ENCODE results near the gene STEAP4. TPM values are rescaled to one million over a fixed set of nuclear protein-coding genes. Genes with fewer than 3 reads are reported as not detected.

STEAP4 gene
- total and polyA plus RNA-seq, 2 of the 13 experiments (the other 11 are each of a cell fraction or from before 2014, with no cell fraction given) = not detected

DNA sequence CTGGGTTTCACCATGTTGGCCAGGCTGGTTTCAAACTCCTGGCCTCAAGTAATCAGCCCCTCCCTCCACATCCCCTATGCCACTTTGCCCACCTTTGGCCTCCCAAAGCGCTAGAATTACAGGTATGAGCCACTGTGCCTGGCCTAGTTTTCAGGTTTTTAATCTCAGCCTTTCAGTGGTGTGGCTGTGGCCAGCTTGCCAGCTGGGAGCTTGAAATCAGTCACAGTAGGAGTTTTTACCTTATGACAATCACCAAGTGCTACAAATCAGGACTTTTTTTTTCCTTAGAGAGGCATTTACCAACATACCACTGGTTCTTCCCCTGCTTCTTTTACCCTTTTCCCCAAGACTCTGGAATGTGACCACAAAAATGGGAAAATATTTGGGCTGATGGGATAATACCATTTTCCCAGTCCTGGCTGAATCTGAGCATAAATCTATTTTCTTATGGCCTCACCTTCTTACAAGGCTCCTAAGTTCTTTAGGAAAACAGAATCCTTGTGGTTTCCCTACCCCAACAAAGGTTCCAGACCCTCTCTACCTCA, 6.2 kb downstream of the STEAP4 start (continued):
- no peak for TF ChIP-seq SETDB1 (CRISPR knock-in tag; IDR thresholded peaks at IDR 0.05; ENCODE audit: borderline replicate concordance)
- TF ChIP-seq HIC2 (CRISPR knock-in tag; IDR thresholded peaks at IDR 0.05; ENCODE audit: low read depth) = no peak
- TF ChIP-seq NFKBIZ (CRISPR knock-in tag; IDR thresholded peaks at IDR 0.05) = no peak
- TF ChIP-seq, protein P1, sequence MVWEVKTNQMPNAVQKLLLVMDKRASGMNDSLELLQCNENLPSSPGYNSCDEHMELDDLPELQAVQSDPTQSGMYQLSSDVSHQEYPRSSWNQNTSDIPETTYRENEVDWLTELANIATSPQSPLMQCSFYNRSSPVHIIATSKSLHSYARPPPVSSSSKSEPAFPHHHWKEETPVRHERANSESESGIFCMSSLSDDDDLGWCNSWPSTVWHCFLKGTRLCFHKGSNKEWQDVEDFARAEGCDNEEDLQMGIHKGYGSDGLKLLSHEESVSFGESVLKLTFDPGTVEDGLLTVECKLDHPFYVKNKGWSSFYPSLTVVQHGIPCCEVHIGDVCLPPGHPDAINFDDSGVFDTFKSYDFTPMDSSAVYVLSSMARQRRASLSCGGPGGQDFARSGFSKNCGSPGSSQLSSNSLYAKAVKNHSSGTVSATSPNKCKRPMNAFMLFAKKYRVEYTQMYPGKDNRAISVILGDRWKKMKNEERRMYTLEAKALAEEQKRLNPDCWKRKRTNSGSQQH (CRISPR knock-in tag; IDR thresholded peaks at IDR 0.05; ENCODE audit: low read depth) = no peak
- no peak for TF ChIP-seq MXI1 (IDR thresholded peaks at IDR 0.05; ENCODE audit: borderline replicate concordance, low read depth, low read length)

GRCh38 chr7:88299126-88299525, 7.6 kb downstream of the STEAP4 start:
- TF ChIP-seq SOX13 (IDR thresholded peaks at IDR 0.05) (no peak), SOX13 (CRISPR knock-in tag; conservative IDR thresholded peaks at IDR 0.05 in 1 of 2, IDR thresholded peaks at IDR 0.05 in 1 of 2) (no peak), BCL6 (CRISPR knock-in tag; IDR thresholded peaks at IDR 0.05) (no peak), HIVEP1 (CRISPR knock-in tag; IDR thresholded peaks at IDR 0.05) (no peak), ZBTB3 (CRISPR knock-in tag; IDR thresholded peaks at IDR 0.05; ENCODE audit: borderline replicate concordance, low read depth) (no peak), ZMAT3 (CRISPR knock-in tag; conservative IDR thresholded peaks at IDR 0.05) (no peak)
- TF ChIP-seq, protein P2, sequence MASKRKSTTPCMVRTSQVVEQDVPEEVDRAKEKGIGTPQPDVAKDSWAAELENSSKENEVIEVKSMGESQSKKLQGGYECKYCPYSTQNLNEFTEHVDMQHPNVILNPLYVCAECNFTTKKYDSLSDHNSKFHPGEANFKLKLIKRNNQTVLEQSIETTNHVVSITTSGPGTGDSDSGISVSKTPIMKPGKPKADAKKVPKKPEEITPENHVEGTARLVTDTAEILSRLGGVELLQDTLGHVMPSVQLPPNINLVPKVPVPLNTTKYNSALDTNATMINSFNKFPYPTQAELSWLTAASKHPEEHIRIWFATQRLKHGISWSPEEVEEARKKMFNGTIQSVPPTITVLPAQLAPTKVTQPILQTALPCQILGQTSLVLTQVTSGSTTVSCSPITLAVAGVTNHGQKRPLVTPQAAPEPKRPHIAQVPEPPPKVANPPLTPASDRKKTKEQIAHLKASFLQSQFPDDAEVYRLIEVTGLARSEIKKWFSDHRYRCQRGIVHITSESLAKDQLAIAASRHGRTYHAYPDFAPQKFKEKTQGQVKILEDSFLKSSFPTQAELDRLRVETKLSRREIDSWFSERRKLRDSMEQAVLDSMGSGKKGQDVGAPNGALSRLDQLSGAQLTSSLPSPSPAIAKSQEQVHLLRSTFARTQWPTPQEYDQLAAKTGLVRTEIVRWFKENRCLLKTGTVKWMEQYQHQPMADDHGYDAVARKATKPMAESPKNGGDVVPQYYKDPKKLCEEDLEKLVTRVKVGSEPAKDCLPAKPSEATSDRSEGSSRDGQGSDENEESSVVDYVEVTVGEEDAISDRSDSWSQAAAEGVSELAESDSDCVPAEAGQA (IDR thresholded peaks at IDR 0.05; ENCODE audit: low read depth) = no peak
- TF ChIP-seq, protein P2 (CRISPR knock-in tag; IDR thresholded peaks at IDR 0.05; ENCODE audit: borderline replicate concordance) = no peak
- Histone ChIP-seq H2AFZ (ENCODE audit: low read length) (no peak overlapping the region), H3K4me2 (ENCODE audit: low read depth, low read length) (no peak overlapping the region), H3K9ac (ENCODE audit: insufficient read depth, low read depth, low read length) (no peak overlapping the region), H3K4me3 (replicated peaks in 1 of 3; ENCODE audit: insufficient read depth in 1 of 3, low read depth in 2 of 3, low read length in 3 of 3) (no peak overlapping the region), H3K4me1 (ENCODE audit: insufficient read depth, low read length) (no peaks in the 10 kb centered on the region), H3K79me2 (ENCODE audit: insufficient read depth, low read length) (no peaks in the 10 kb centered on the region), H4K20me1 (ENCODE audit: insufficient read depth, low read length) (no peaks in the 10 kb centered on the region), H3K36me3 (replicated peaks in 1 of 2; ENCODE audit: control insufficient read depth in 1 of 2, insufficient read depth in 2 of 2, low read length in 2 of 2) (no peaks in the 10 kb centered on the region), H3K27ac (ENCODE audit: extremely low read length, insufficient read depth, low read length) (no peak overlapping the region), H3K27me3 (ENCODE audit: control insufficient read depth in 1 of 2, insufficient read depth in 2 of 2, low read length in 2 of 2) (no peaks in the 10 kb centered on the region), H3K9me3 (ENCODE audit: low read length) (no peaks in the 10 kb centered on the region)
- no TSS peak for BruUV-seq (replicated peaks)
- FAIRE-seq (no peak), DNase-seq (ENCODE audit: low spot score) (no peak), ATAC-seq (no peak)
- ChIA-PET POLR2A (no interaction called here), CTCF (ENCODE audit: low intra/inter-chr PET ratio, low total read pairs) (no interaction called here)
- intact Hi-C loops (cut with micrococcal nuclease; ENCODE audit: unreplicated experiment) (no loop called here), in situ Hi-C loops (cut with HindIII; ENCODE audit: extremely low pct_ligation_motif_present, low pct_unique_long_range_greater_than_20kb) (no loop called here)
- WGBS (ENCODE audit: low lambda C conversion rate) = under 1% methylated on average over 3 of the region's 3 CpGs
